Mesendoderm (in vitro differentiated cells): ENCODE data around the gene ABCB8.
A peak's percentile ranks its signal among the peaks of the same experiment; 100 is the strongest.
"Not testable (repeated sequence)": the region's sequence is repeated elsewhere in the genome, so short reads cannot be mapped to it uniquely, and the experiment has no call there.

Experiments used
- DNase-seq: peaks from one replicate; pipeline ENCODE4 v3.0.0; 2013
- H2AK5ac ChIP-seq: 2 replicates; pipeline ENCODE4 v1.6.1; 2013; ENCODE audit warnings: low read length, inconsistent platforms
- H2BK120ac ChIP-seq: 2 replicates; pipeline ENCODE4 v1.6.1; 2013; ENCODE audit warnings: low read depth, mild to moderate bottlenecking, low read length, moderate library complexity, mixed read lengths
- H2BK15ac ChIP-seq: replicated peaks from 2 replicates; pipeline ENCODE4 v1.6.1; 2013; ENCODE audit warnings: low read depth, mild to moderate bottlenecking, moderate library complexity
- H2BK5ac ChIP-seq: 2 replicates; pipeline ENCODE4 v1.6.1; 2013; ENCODE audit warnings: low read length, inconsistent platforms
- H3K18ac ChIP-seq: 2 replicates; pipeline ENCODE4 v1.6.1; 2013; ENCODE audit warnings: mild to moderate bottlenecking, low read length, mixed read lengths
- H3K23ac ChIP-seq: one replicate; pipeline ENCODE4 v1.6.1; 2013; ENCODE audit warnings: low read length
- H3K27ac ChIP-seq: 2 replicates; pipeline ENCODE4 v1.5.1; 2013; ENCODE audit warnings: low read depth, mild to moderate bottlenecking, inconsistent platforms, low read length, moderate library complexity
- H3K27me3 ChIP-seq: 2 replicates; pipeline ENCODE4 v1.6.1; 2013; ENCODE audit warnings: low read length, control low read depth, mild to moderate bottlenecking, inconsistent platforms; ENCODE audit not compliant: insufficient read depth, poor library complexity
- H3K36me3 ChIP-seq: 2 replicates; pipeline ENCODE4 v1.6.1; 2013; ENCODE audit warnings: low read length, inconsistent platforms; ENCODE audit not compliant: control insufficient read depth, insufficient read depth
- H3K4ac ChIP-seq: one replicate; pipeline ENCODE4 v1.6.1; 2013; ENCODE audit warnings: low read depth, mild to moderate bottlenecking, low read length, moderate library complexity
- H3K4me1 ChIP-seq: 2 replicates; pipeline ENCODE4 v1.6.1; 2013; ENCODE audit warnings: low read depth, low read length, inconsistent platforms; ENCODE audit not compliant: control insufficient read depth
- H3K4me2 ChIP-seq: 2 replicates; pipeline ENCODE4 v1.6.1; 2013; ENCODE audit warnings: low read length
- H3K4me3 ChIP-seq: 2 replicates; pipeline ENCODE4 v1.5.1; 2013; ENCODE audit warnings: mild to moderate bottlenecking, low read length
- H3K56ac ChIP-seq: one replicate; pipeline ENCODE4 v1.6.1; 2013; ENCODE audit warnings: low read length
- H3K79me1 ChIP-seq: 2 replicates; pipeline ENCODE4 v1.6.1; 2013; ENCODE audit warnings: low read length, inconsistent platforms
- H3K79me2 ChIP-seq: 2 replicates; pipeline ENCODE4 v1.6.1; 2013; ENCODE audit warnings: mild to moderate bottlenecking, low read length; ENCODE audit not compliant: control insufficient read depth, insufficient read depth
- H3K9ac ChIP-seq: 2 replicates; pipeline ENCODE4 v1.6.1; 2013; ENCODE audit warnings: low read length, inconsistent platforms
- H4K5ac ChIP-seq: one replicate; pipeline ENCODE4 v1.6.1; 2013; ENCODE audit warnings: low read length
- H4K8ac ChIP-seq: one replicate; pipeline ENCODE4 v1.6.1; 2013; ENCODE audit warnings: low read depth, mild to moderate bottlenecking, control low read depth, low read length, moderate library complexity
- WGBS: extraction: QIAGEN DNeasy Blood & Tissue Kit; methylation state at CpG from one replicate; pipeline ENCODE4 v1.1.7; 2013; ENCODE audit warnings: low lambda C conversion rate, missing lambda C conversion rate; ENCODE audit not compliant: insufficient coverage; ENCODE audit errors: extremely low coverage; 5-methylcytosine and 5-hydroxymethylcytosine counted together

The ABCB8 gene

DNA sequence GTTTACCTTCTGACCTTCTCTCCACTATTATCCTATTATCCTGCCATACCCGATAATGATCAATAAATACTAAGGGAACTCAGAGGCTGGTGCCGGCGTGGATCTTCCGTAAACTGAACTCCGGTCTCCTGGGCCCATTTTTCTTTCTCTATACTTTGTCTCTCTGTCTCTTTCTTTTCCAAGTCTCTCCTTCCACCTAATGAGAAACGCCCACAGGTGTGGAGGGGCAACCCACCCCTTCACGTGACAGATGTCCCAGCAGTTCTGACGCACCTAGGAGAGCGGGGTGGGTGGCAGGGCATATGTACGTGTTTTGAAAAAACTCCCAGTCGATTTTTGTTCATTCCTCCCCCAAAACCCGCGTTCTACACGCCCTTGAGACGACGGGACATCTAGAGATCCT is 521 bp upstream of the ABCB8 start:
- not testable (repeated sequence) for H2BK15ac ChIP-seq, H3K4me1 ChIP-seq, H3K27ac ChIP-seq, H3K4me3 ChIP-seq, H3K23ac ChIP-seq, DNase-seq, H3K36me3 ChIP-seq, H3K79me2 ChIP-seq, H3K56ac ChIP-seq, H2AK5ac ChIP-seq, H3K27me3 ChIP-seq, H3K18ac ChIP-seq, H4K5ac ChIP-seq, H3K79me1 ChIP-seq, H4K8ac ChIP-seq, H2BK120ac ChIP-seq, H2BK5ac ChIP-seq, H3K4ac ChIP-seq
- peak overlapping the region; percentile 51 for H3K4me2 ChIP-seq
- H3K9ac ChIP-seq = peak overlapping the region; percentile 5
- no CpG with 5 or more reads among the region's 16 CpGs for WGBS

DNA sequence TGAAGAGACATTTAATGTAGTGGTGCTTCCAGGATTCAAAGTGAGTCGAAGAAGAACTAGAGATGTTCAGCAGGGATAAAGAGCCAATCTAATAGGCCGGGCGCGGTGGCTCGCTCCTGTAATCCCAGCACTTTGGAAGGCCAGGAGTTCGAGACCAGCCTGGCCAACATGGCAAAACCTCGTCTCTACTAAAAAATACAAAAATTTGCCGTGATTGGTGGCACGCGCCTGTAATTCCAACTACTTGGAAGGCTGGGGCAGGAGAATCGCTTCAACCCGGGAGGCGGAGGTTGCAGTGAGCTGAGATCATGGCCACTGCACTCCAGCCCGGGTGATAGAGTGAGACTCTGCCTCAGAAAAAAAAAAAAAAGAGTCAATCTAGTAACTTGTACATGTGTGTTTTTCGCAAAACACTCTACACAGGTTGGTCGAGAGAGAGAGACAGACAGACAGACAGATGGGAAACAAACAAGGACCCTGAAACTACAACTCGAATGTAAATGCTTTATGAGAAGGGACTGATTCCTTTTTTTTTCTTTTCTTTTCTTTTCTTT is 775 bp downstream of the ABCB8 start:
- H2AK5ac ChIP-seq = no peak overlapping the region
- H4K8ac ChIP-seq = no peak overlapping the region
- H3K4me3 ChIP-seq = peak overlapping the region; percentile 83
- H3K56ac ChIP-seq = peak overlapping the region; percentile 75
- no peak overlapping the region for H3K23ac ChIP-seq
- H3K4me1 ChIP-seq = no peaks in the 10 kb centered on the region
- H3K79me1 ChIP-seq = no peaks in the 10 kb centered on the region
- no peak overlapping the region for H3K4ac ChIP-seq
- peak overlapping the region; percentile 80 for H3K9ac ChIP-seq
- no peak for DNase-seq
- H3K4me2 ChIP-seq = peak overlapping the region; percentile 3
- no peak overlapping the region for H2BK15ac ChIP-seq
- H4K5ac ChIP-seq = no peak overlapping the region
- no CpG with 5 or more reads among the region's 17 CpGs for WGBS
- H3K18ac ChIP-seq = no peak overlapping the region
- H2BK120ac ChIP-seq = no peak overlapping the region
- no peak overlapping the region for H3K27ac ChIP-seq
- H3K36me3 ChIP-seq = no peaks in the 10 kb centered on the region
- H3K27me3 ChIP-seq = no peaks in the 10 kb centered on the region
- no peak overlapping the region for H2BK5ac ChIP-seq
- H3K79me2 ChIP-seq = no peaks in the 10 kb centered on the region

DNA sequence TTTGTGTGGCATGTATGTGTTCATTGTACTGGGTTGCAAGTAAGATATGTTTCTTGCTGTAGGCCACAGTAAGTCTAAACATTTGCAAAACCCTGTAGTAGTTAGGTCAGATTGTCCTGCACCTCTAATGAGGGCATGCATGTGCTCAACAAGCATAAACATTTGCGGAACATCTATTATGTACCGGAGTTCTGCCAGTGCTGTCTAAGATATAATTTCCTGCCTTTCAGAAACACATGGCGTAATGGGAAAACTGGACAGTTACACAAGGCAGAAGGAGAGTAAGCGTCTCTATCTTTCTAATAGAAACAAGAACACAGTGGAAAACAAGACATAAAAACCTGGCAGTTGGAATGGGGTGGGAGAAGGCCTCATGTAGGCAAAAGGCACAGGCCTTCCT is 2.8 kb downstream of the ABCB8 start:
- H3K4me1 ChIP-seq = no peaks in the 10 kb centered on the region
- no peak overlapping the region for H2BK15ac ChIP-seq
- H4K8ac ChIP-seq = no peak overlapping the region
- H2BK5ac ChIP-seq = no peak overlapping the region
- no CpG with 5 or more reads among the region's 4 CpGs for WGBS
- no peak overlapping the region for H3K9ac ChIP-seq
- H3K56ac ChIP-seq = no peak overlapping the region
- no peak overlapping the region for H3K4ac ChIP-seq
- no peak overlapping the region for H2BK120ac ChIP-seq
- no peak overlapping the region for H3K23ac ChIP-seq
- no peaks in the 10 kb centered on the region for H3K79me1 ChIP-seq
- H2AK5ac ChIP-seq = no peak overlapping the region
- H4K5ac ChIP-seq = no peak overlapping the region
- no peak overlapping the region for H3K18ac ChIP-seq
- no peaks in the 10 kb centered on the region for H3K27me3 ChIP-seq
- no peak for DNase-seq
- no peaks in the 10 kb centered on the region for H3K36me3 ChIP-seq
- H3K4me3 ChIP-seq = no peak overlapping the region
- no peak overlapping the region for H3K27ac ChIP-seq
- H3K79me2 ChIP-seq = no peaks in the 10 kb centered on the region
- H3K4me2 ChIP-seq = no peak overlapping the region

DNA sequence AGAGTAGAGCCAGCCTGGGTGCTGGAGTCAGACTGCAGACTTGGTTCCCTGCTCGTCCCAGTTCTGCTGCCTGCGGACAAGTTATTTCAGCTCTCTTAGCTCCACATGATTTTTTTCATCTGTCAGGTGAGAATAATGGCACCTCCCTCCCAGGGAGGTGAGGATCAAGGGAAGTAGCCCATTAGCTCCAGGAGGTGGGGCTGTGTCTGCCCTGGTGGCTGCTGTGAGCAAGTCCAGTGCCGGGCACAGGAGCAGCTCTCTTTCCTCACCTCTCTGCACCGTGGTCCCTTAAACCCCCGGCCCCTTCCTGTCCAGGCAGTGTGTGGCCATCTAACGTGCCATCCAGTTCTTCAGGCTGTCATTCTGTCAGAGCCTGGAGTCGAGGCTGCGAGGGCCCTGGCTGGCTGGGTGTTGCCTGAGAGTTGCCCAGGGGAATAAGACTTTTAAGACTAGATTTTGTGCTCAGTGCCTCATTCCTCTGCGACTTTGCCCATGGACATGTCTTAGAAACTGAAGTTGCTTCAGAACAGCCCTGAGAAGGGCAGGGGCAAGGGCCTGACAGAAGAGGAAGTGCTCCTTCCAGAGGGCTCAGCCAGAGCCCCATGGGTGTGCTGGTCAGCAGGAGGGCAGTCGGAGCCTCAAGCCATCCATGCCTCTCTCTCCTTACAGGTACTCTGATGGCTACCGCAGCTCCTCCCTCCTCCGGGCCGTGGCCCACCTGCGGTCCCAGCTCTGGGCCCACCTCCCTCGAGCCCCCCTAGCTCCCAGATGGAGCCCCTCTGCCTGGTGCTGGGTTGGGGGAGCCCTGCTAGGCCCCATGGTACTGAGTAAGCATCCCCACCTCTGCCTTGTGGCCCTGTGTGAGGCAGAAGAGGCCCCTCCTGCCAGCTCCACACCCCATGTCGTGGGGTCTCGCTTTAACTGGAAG is 5.0 kb downstream of the ABCB8 start:
- no peaks in the 10 kb centered on the region for H3K4me1 ChIP-seq
- no peak overlapping the region for H3K9ac ChIP-seq
- no peak overlapping the region for H4K8ac ChIP-seq
- no peak overlapping the region for H3K56ac ChIP-seq
- H2AK5ac ChIP-seq = no peak overlapping the region
- no peaks in the 10 kb centered on the region for H3K27me3 ChIP-seq
- WGBS = no CpG with 5 or more reads among the region's 17 CpGs
- no peak overlapping the region for H3K23ac ChIP-seq
- H3K4ac ChIP-seq = no peak overlapping the region
- no peak overlapping the region for H3K4me3 ChIP-seq
- no peak overlapping the region for H4K5ac ChIP-seq
- no peak overlapping the region for H2BK5ac ChIP-seq
- H2BK15ac ChIP-seq = no peak overlapping the region
- no peak overlapping the region for H2BK120ac ChIP-seq
- H3K79me2 ChIP-seq = no peaks in the 10 kb centered on the region
- H3K79me1 ChIP-seq = no peaks in the 10 kb centered on the region
- H3K27ac ChIP-seq = no peak overlapping the region
- H3K18ac ChIP-seq = no peak overlapping the region
- no peak overlapping the region for H3K4me2 ChIP-seq
- peak; percentile 69 for DNase-seq
- peaks cover 2% of the 10 kb centered on the region for H3K36me3 ChIP-seq

DNA sequence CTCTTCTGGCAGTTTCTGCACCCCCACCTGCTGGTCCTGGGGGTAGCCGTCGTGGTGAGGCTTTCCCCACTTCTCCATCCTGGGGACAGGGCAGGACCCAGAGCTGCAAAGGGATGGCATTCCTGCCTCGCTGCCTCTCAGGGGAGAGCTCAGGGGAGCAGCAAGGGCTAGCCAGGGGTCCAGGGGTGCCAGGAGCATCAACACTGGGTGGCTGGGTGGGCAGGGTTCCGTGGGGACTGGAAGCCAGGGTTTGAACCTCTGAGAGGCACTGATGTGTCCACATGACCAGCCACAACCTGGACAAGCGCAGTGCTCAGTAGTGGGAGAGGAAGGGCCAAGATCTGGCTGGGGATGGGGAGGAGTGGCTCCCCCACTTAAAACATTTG is 5.6 kb downstream of the ABCB8 start:
- H3K4me2 ChIP-seq = no peak overlapping the region
- H3K4me3 ChIP-seq = no peak overlapping the region
- no peak overlapping the region for H3K27ac ChIP-seq
- H3K18ac ChIP-seq = no peak overlapping the region
- H2BK120ac ChIP-seq = no peak overlapping the region
- H3K27me3 ChIP-seq = no peaks in the 10 kb centered on the region
- no peaks in the 10 kb centered on the region for H3K4me1 ChIP-seq
- H4K5ac ChIP-seq = no peak overlapping the region
- H3K4ac ChIP-seq = no peak overlapping the region
- peaks cover 2% of the 10 kb centered on the region for H3K36me3 ChIP-seq
- H4K8ac ChIP-seq = no peak overlapping the region
- no peak overlapping the region for H2AK5ac ChIP-seq
- no peaks in the 10 kb centered on the region for H3K79me2 ChIP-seq
- no peak for DNase-seq
- WGBS = no CpG with 5 or more reads among the region's 5 CpGs
- no peak overlapping the region for H2BK15ac ChIP-seq
- no peak overlapping the region for H3K23ac ChIP-seq
- no peak overlapping the region for H2BK5ac ChIP-seq
- H3K56ac ChIP-seq = no peak overlapping the region
- H3K79me1 ChIP-seq = no peaks in the 10 kb centered on the region
- no peak overlapping the region for H3K9ac ChIP-seq
